HG03066 (cell line): ENCODE results near the gene MCTP1.

Experiments
- ATAC-seq: cut with Tn5 transposase; IDR thresholded peaks from one replicate; pipeline ENCODE4 v1.9.1; 2021; ENCODE audit warnings: low read depth; ENCODE audit not compliant: unreplicated experiment

MCTP1 gene

GRCh38 chr5:94901191-94901979 is 383.5 kb downstream of the MCTP1 start:
- ATAC-seq = peak; percentile 67

- no peak for ATAC-seq
Observed at GRCh38 chr5:94900006-94900505, 384.8 kb downstream of the MCTP1 start.

DNA sequence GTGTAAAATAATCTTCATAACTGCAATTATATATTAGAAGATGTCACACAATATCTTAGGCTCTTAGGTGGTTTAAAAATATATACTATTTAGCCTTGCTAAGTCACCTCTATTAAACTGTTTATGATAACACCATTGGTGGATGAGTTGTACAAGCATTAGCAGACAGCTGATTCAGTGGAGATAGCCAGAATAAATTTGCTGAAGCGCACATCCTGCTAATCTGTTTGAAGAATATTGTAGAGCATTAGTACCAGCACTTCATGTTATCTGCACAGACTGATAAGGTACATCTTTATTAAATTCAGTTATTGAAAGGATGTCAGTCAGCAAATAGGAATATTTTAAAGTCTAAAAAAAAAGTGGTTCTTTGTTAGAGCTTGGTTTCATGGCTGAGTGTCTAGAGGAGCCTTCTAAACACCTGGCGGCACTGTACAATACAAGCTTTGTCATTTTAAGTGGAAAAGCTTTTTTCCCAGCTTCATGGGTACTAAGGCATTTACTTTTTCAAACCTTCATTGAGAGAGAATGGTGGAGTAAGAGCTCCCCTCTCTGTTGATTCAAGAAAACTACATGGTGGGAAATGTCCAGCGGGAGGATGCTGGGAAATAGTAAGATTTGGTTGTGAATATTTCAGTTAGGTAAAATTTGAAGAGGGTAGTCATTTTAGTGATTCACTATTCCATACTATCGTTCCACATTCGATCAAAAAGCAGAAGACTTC is 391.3 kb downstream of the MCTP1 start:
- ATAC-seq = no peak

DNA sequence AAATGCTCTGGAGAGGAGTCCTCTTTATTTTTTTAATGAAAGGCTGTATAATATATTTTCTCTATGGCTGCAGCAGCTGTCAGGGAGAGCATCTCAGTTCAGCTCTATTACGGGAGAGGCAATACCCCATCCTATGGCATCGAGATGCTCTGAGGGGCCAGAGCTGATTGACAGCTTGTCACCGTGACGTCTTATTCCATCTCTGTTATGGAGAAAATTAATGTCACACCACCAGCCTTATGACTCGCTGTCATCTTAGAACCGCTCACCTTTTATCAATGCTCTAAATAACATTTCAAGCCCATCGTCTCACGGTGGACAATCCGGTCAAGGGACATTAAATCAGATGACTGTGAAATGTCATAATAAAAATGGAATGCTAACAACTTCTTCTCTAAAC is 392.9 kb downstream of the MCTP1 start:
- no peak for ATAC-seq

- no peak for ATAC-seq
Observed at GRCh38 chr5:94891565-94891964, 393.3 kb downstream of the MCTP1 start.

DNA sequence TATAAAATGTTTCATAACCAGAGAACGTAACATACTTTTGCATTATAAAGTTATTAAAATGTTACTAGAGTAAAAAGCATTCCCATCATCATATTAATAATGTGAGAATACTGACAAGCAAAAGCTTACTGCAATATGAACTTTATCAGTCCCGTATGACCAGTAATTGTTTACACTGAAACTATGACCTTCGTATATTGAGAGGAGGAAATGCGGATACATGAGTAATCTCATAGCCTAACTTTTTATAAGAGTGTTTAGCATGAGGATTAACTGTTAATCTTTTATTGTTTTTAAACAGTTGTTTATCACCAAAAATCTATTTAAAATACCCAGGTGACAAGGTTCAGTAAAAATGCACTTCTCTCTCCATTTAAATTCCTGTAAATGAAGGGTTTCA is 394.0 kb downstream of the MCTP1 start:
- ATAC-seq = no peak

DNA sequence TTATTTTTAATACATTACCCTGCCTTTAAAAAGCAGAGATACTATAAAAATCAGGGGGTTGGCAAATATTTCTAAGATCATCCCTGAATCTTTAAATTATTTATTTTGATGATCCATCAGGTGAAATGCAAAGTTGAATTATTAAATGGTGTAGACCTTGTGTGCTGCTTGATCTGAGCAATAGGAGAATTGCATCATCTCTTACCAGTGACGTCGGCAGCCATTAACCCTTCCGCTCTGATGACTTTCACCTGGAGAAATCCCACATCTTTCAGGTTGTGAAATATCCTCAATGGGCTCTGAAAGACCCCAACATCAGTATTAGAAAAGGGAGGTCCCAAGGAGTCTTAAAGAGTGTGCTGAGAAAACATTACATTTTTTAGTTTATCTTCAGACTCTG is 396.2 kb downstream of the MCTP1 start:
- no peak for ATAC-seq

- ATAC-seq = no peak
Observed at GRCh38 chr5:94885931-94886330, 399.0 kb downstream of the MCTP1 start.

DNA sequence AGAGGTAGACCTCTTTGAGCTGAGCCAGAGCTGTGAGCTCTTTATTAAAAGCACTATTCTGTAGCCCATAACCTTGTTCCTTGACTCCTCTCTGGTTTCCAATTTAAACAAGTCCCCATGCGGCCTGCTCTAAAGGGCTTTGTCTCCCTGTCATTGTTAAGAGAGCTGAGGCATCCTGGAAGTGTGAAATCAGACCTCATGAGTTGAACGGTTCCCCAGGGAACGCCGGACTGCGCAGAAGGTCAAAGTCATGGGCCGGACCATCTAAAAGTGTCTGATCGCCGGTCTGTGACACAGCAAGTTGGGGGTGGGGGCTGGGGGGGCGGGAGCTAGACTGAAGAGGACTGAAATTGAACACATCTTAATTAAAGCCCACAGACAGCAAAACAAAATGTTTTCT is 400.6 kb downstream of the MCTP1 start:
- ATAC-seq = no peak

- no peak for ATAC-seq
Observed at GRCh38 chr5:94872526-94872925, 412.4 kb downstream of the MCTP1 start.

DNA sequence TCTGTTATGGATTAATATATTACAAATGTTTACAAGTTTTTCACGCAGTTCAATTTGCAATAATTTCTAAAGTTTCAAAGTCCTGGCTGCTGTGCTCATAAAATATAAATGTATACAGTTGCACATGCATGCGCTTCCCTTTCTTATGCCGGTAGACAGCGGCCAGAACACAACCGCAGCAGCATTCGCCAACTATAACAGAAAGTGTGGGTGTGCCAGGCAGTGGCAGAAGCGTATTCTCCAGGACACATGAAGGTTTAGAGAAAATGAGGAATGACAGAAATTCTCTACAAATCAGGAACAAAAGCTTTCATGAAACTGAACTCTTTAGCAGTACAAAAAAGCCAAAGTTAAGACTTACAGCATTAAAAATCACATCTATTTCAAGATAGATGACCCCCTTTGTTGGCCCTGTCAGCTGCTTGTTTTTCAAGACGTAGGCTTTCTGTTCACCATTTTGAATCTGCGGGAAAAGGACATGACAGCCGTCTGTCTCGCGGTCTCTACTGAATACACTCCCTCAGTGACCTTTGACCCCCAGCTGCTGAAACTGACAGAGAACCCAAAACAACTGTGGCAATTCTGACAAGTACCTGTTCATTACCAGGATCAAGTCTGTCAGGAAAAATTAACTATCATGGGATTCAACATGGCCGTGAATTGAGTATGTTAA is 414.2 kb downstream of the MCTP1 start:
- no peak for ATAC-seq

DNA sequence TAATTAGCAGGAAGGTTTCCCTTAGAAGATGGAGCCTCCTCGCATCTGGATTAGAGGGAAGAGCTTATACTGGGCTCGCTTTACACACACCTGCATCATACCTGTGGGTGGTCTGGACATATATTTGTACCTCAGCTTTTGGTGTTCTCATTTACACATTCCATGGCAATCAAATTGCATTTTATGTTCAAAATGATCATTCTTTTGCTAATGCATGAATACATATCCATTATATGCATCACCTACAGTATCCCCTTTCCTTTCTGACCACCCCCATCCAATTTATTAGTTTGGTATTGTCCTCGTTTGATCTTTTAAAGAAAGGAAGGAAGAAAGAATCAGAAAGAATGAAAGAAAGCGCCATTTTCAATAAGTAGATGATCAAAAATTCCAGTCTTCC is 415.0 kb downstream of the MCTP1 start:
- no peak for ATAC-seq

GRCh38 chr5:94863951-94864350 is 420.9 kb downstream of the MCTP1 start:
- no peak for ATAC-seq

- ATAC-seq = no peak
Observed at GRCh38 chr5:94857111-94857510, 427.8 kb downstream of the MCTP1 start.

- ATAC-seq = no peak
Observed at GRCh38 chr5:94856257-94856800, 428.6 kb downstream of the MCTP1 start.

DNA sequence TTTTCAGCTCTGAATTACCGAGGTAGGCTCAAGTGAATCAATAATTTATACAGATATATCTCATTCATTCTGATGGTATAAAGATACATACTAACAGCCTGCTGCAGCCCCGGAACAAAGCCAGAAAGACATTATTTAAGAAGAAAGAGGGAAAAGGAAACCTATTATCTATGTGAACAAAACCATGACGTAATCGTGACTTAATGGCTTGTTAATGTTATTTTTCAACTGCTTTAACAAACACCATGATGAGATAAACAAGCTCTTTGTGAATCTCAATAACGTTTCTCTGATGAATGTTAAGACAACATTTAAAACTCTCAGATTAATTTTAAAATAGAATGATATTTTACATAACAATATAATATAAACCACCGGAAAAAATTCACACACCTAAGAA is 429.4 kb downstream of the MCTP1 start:
- no peak for ATAC-seq

- ATAC-seq = no peak
Observed at GRCh38 chr5:94853120-94853519, 431.8 kb downstream of the MCTP1 start.

DNA sequence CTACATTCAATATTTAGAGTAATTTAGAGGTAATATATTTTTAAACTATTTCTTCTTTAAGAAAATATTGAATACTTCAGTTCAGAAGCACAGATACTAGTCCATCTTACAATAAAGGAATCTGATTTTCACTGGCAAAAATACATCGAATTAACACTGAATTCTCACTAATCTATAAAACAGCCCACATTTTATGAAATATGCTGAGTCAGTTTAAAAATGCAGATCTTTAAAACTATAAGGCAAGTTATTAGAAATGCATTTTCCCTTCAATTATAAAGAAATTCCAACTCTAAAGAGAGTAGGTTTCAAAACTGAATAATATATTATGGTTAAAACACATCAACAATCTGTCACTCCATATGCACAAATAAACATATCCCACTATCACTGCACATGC is 433.9 kb downstream of the MCTP1 start:
- no peak for ATAC-seq

DNA sequence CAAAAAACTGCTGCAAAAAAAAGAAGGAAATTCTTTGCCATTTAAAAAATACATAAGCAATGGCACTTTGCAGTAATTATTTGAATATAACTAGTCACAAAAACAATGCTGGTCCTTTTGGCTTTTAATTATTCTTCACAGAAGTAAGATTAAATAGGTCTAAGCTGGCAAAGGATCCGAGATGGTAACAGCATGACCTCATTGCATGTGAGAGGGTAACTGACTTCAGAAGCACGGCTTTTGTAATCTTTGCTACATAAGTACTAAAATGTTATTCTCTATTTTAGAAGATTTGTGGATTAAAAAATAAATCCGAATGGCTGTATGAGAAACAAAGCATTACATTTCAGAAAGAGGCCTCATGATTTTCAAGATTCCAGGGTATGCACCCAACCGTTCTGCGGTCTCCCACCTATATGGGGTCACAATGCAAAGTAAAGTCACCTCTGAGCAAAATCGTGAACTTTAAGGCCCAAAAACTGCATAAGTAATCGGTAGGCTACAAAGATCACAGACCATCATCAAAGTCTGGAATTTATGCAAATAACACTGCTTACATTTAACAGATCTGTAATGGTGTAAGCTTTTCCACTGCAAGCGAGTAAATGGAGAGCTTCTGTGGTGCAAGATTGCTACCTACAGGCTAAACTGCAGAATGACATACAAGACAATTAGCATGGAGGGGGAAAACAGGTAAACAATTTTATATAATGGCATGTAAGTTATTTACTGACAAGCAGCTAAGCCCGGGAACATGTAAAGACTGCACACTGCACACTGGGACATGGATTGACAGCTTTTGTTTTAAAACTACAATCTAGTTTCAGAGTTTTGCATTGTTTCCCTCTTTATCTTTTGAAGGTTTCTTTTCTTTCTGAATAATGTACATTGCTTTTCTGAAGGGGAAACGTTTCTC is 434.8 kb downstream of the MCTP1 start:
- ATAC-seq = peak; percentile 91

- no peak for ATAC-seq
Observed at GRCh38 chr5:94849324-94849723, 435.6 kb downstream of the MCTP1 start.
